KMS-11 (cell line): ENCODE data around the gene ZNF101.

Source experiments
- H2AFZ ChIP-seq: fragments of 200-600 bp; sonication (generic); 2 replicates; pipeline ENCODE4 v1.6.1; 2016; ENCODE audit warnings: antibody characterized with exemption, mixed run types, low read depth
- H3K27ac ChIP-seq: fragments of 200-600 bp; sonication (generic); 2 replicates; pipeline ENCODE4 v1.6.1; 2016; ENCODE audit warnings: mild to moderate bottlenecking, mixed run types
- H3K27me3 ChIP-seq: fragments of 200-600 bp; sonication (generic); 2 replicates; pipeline ENCODE4 v1.6.1; 2017; ENCODE audit warnings: mild to moderate bottlenecking, low read depth, mixed run types, moderate library complexity; ENCODE audit not compliant: insufficient read depth
- H3K36me3 ChIP-seq: fragments of 200-600 bp; sonication (generic); 2 replicates; pipeline ENCODE4 v1.6.1; 2017; ENCODE audit warnings: mild to moderate bottlenecking, mixed run types; ENCODE audit not compliant: insufficient read depth
- H3K4me1 ChIP-seq: fragments of 200-600 bp; sonication (generic); 2 replicates; pipeline ENCODE4 v1.6.1; 2016; ENCODE audit warnings: mild to moderate bottlenecking, low read depth, mixed run types; ENCODE audit not compliant: poor library complexity, severe bottlenecking
- H3K4me2 ChIP-seq: fragments of 200-600 bp; sonication (generic); 2 replicates; pipeline ENCODE4 v1.7.0; 2016; ENCODE audit warnings: mild to moderate bottlenecking, mixed run types
- H3K4me3 ChIP-seq: fragments of 200-600 bp; sonication (generic); IDR thresholded peaks from 2 replicates; pipeline ENCODE4 v1.6.1; 2017; ENCODE audit warnings: low read depth, low read length, mixed read lengths; ENCODE audit not compliant: insufficient read depth
- H3K79me2 ChIP-seq: fragments of 200-600 bp; sonication (generic); 2 replicates; pipeline ENCODE4 v1.6.1; 2016; ENCODE audit warnings: low read depth, mixed run types; ENCODE audit not compliant: insufficient read depth
- H3K9ac ChIP-seq: fragments of 200-600 bp; sonication (generic); 2 replicates; pipeline ENCODE4 v1.6.1; 2016; ENCODE audit warnings: mild to moderate bottlenecking, mixed run types
- H4K20me1 ChIP-seq: fragments of 200-600 bp; sonication (generic); 2 replicates; pipeline ENCODE4 v1.6.1; 2016; ENCODE audit warnings: mild to moderate bottlenecking, mixed run types; ENCODE audit not compliant: insufficient read depth
- CTCF ChIP-seq: fragments of 200-600 bp; sonication (generic); conservative IDR thresholded peaks from 2 replicates; pipeline ENCODE4 v1.6.1; 2017; ENCODE audit warnings: low read depth, mild to moderate bottlenecking, antibody characterized with exemption, low read length, moderate library complexity, mixed read lengths

The ZNF101 gene

GRCh38 chr19:19710506-19710905, 41.9 kb downstream of the ZNF101 start:
- H4K20me1 ChIP-seq = no peaks in the 10 kb centered on the region
- no peaks in the 10 kb centered on the region for H3K79me2 ChIP-seq
- H3K4me2 ChIP-seq = no peak overlapping the region
- no peaks in the 10 kb centered on the region for H3K36me3 ChIP-seq
- TF ChIP-seq CTCF = no peak
- no peak overlapping the region for H3K4me3 ChIP-seq
- no peak overlapping the region for H3K9ac ChIP-seq
- H2AFZ ChIP-seq = no peak overlapping the region
- no peak overlapping the region for H3K27ac ChIP-seq
- no peaks in the 10 kb centered on the region for H3K27me3 ChIP-seq
- no peaks in the 10 kb centered on the region for H3K4me1 ChIP-seq

DNA sequence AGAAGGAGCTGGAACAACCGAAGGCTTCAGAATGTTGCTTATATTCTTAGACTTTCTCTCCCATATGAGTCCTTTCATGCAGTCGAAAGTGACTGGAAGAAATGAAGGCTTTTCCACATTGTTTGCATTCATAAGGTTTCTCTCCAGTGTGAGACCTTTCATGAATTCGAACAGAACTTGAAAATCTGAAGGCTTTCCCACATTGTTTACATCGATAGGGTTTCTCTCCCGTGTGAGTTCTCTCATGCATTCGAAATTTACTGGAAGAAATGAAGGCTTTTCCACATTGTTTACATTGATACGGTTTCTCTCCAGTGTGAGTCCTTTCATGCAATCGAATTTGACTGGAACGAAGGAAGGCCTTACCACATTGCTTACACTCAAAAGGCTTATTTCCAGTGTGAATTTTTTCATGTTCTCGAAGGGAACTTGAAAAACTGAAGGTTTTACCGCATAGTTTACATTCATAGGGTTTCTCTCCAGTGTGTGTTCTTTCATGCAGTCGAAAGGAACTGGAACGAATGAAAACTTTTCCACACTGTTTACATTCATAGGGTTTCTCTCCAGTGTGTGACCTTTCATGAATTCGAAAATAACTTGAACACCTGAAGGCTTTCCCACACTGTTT, 42.8 kb downstream of the ZNF101 start:
- Histone ChIP-seq H3K4me3 (no peak overlapping the region), H4K20me1 (no peaks in the 10 kb centered on the region), H3K36me3 (no peaks in the 10 kb centered on the region), H3K4me2 (no peak overlapping the region), H3K27ac (no peak overlapping the region), H2AFZ (no peak overlapping the region), H3K79me2 (no peaks in the 10 kb centered on the region), H3K27me3 (no peaks in the 10 kb centered on the region), H3K9ac (no peak overlapping the region), H3K4me1 (no peaks in the 10 kb centered on the region)
- no peak for TF ChIP-seq CTCF

DNA sequence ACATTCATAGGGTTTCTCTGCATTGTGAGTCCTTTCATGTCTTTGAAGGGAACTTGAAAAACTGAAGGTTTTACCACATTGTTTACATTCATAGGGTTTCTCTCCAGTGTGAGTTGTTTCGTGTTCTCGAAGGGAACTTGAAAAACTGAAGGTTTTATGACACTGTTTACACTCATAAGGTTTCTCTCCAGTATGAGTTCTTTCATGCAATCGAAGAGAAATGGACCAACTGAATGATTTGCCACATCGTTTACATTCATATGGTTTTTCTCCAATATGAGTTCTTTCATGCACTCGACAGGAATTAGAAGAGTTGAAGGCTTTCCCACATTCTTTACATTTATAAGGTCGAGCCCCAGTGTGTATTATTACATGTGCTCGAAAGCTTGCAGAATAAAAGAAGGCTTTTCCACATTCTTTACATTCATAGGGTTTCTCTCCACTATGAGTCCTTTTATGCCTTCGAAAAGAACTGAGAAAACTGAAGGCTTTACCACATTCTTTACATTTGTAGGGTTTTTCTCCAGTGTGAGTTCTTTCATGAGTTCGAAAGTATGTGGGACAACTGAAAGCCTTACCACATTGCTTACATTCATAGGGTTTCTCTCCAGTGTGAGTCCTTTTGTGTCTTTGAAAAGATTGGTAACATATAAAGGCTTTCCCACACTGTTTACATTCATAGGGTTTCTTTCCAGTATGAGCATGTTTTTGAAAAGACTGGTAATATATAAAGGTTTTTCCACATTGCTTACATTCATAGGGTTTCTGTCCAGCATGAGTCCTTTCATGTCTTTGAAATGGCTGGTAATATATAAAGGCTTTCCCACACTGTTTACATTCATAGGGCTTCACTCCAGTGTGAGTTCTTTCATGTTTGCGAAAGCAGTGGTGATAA, 43.5 kb downstream of the ZNF101 start:
- H3K4me1 ChIP-seq = no peaks in the 10 kb centered on the region
- H3K27ac ChIP-seq = no peak overlapping the region
- H3K4me2 ChIP-seq = no peak overlapping the region
- no peaks in the 10 kb centered on the region for H4K20me1 ChIP-seq
- no peak overlapping the region for H3K4me3 ChIP-seq
- no peak overlapping the region for H3K9ac ChIP-seq
- TF ChIP-seq CTCF = no peak
- no peak overlapping the region for H2AFZ ChIP-seq
- no peaks in the 10 kb centered on the region for H3K27me3 ChIP-seq
- H3K36me3 ChIP-seq = no peaks in the 10 kb centered on the region
- H3K79me2 ChIP-seq = no peaks in the 10 kb centered on the region

GRCh38 chr19:19719798-19720197, 51.2 kb downstream of the ZNF101 start:
- Histone ChIP-seq H3K79me2 (no peaks in the 10 kb centered on the region), H3K36me3 (0 out of 2 replicates have a peak, but pooled peaks cover 3% of the 10 kb centered on the region)

More at GRCh38 chr19:19719798-19720197, 51.2 kb downstream of the ZNF101 start:
- Histone ChIP-seq H2AFZ (no peak overlapping the region), H3K27me3 (no peaks in the 10 kb centered on the region), H4K20me1 (no peaks in the 10 kb centered on the region), H3K4me1 (no peaks in the 10 kb centered on the region), H3K4me2 (no peak overlapping the region), H3K27ac (no peak overlapping the region), H3K4me3 (no peak overlapping the region), H3K9ac (no peak overlapping the region)
- no peak for TF ChIP-seq CTCF
